Fibroblast of skin of left biceps (primary cell): ENCODE data around the gene MDM1.

ENCODE experiments used
- DNase-seq, 2 experiments: peaks; one replicate each; pipeline ENCODE4 v3.0.0-alpha.2; 2013; ENCODE audit warnings: low read depth in 2 of 2

Gene MDM1, protein sequence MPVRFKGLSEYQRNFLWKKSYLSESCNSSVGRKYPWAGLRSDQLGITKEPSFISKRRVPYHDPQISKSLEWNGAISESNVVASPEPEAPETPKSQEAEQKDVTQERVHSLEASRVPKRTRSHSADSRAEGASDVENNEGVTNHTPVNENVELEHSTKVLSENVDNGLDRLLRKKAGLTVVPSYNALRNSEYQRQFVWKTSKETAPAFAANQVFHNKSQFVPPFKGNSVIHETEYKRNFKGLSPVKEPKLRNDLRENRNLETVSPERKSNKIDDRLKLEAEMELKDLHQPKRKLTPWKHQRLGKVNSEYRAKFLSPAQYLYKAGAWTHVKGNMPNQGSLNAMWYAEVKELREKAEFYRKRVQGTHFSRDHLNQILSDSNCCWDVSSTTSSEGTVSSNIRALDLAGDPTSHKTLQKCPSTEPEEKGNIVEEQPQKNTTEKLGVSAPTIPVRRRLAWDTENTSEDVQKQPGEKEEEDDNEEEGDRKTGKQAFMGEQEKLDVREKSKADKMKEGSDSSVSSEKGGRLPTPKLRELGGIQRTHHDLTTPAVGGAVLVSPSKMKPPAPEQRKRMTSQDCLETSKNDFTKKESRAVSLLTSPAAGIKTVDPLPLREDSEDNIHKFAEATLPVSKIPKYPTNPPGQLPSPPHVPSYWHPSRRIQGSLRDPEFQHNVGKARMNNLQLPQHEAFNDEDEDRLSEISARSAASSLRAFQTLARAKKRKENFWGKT

GRCh38 chr12:68331869-68332727 lies at the start of gene MDM1:
Gene MDM1 (minus strand): TSS chr12:68332362. CDS start chr12:68332245, 117 bp downstream.
- peak; percentile 95 for DNase-seq

GRCh38 chr12:68381476-68382219 lies 49.5 kb upstream of the MDM1 start:
- DNase-seq: no peak

- DNase-seq: no peak
Observed at GRCh38 chr12:68378872-68379606, 46.9 kb upstream of the MDM1 start.

DNA sequence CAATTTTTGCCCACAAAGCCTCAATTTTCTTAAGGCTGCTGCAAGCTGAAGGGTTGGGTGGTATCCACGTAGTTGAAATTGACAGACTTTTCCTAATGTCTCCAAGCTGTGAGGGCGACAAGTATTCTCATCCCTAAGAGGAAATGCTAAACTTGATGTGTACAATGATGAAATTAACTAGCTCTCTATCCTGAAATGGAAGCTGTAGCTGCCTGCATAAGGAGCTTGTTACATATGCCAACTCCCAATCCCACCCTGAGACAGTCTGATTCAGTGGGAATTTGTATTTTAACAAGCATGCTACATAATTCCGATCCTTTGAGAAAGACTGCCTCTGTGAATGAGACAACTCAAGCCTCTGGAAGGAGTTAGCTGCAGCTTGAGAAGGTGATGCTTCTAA lies 45.7 kb upstream of the MDM1 start:
- DNase-seq: no peak

- no peak for DNase-seq
Observed at GRCh38 chr12:68376901-68377300, 44.7 kb upstream of the MDM1 start.

- no peak for DNase-seq
Observed at GRCh38 chr12:68375756-68376695, 43.9 kb upstream of the MDM1 start.

DNA sequence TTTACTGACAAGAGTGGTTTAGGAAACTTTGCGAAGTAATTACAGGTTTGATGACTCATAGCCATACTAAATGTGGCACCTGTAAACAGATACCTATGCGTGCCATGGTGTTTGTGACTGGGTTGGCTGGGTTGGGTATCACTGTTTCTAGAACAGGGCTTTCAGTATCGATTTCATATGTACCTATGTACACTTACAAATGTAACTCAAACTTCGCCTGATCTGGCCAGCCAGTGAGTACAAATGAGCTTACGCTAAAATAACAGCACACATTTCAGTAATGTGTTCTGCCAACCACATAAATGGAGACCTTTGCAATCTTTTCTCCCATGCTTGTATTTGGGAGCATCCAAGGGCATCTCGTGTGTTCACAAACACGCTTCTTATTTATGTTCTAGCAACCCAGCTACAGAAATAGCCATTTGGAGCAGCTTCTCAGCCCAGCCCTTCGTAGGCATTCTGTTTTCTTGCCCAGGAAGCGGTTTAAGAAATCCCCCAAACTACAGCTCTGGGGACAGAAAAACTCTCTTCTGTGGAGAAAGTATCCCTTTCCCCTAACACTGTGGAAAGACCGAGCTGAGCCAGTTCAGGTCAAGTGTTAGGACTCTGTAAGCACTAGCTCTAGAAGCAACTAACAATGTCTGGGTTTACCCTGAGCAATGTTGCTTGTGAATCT lies 42.3 kb upstream of the MDM1 start:
- no peak for DNase-seq

DNA sequence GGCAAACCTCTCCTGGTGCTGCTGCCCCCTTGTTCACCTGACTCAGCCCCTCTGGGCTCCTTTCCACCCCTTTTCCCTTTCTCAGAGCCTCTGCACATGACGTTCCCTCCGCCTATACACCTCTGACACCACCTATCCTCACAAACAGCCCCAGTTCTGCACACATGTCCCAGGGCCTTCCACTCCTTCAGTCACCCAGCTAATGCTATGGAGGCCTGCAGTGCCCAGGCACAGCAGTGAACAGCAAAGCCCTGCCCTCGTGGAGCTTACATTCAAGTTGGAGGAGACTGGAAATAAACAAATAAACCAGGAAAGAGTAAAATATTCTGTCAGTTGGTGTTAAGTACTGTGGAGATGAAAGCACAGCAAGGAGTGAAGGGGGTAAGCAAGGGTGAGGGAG lies 38.5 kb upstream of the MDM1 start:
- no peak for DNase-seq

- DNase-seq: no peak
Observed at GRCh38 chr12:68370006-68370590, 37.9 kb upstream of the MDM1 start.

DNA sequence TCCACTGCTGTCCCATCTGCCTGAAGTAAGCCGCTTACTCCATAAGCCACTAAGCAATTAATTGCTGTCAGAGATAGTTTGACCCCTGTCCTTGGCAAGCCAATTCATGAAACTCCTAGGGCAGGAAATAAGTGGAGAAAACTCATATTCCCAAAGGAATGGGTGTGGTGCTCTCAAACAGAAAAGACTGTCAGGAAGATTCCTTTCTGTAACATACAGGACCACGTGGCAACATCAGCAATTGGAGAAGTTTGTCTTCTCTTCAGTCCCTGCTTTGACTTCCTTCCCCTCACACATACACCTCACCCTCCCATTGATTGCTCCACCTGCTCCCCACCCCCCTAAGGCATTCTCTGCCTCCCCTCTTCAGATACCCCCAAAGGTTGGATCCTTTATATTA lies 36.2 kb upstream of the MDM1 start:
- no peak for DNase-seq

GRCh38 chr12:68367903-68368302 lies 35.7 kb upstream of the MDM1 start:
- DNase-seq: no peak

- no peak for DNase-seq
Observed at GRCh38 chr12:68367116-68367515, 35.0 kb upstream of the MDM1 start.

- peak; percentile 89 for DNase-seq
Observed at GRCh38 chr12:68364893-68365725, 32.9 kb upstream of the MDM1 start.

DNA sequence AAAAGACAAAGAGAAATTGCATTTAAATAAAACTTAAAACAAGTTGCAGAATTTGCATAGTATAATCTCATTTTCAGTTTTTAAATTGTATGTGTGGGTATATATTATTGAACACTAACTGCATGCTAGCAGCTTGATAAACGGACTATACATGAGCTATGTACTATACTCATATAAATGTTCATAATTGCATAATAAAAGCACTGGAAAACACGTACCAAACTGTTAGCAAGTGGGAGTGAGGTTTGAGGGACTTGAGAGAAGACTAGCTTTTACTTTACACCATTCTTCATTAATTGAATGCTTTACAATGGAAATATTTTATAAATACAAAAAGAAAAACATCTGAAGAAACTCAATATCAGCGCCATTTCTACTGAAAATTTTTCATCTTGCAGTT lies 32.2 kb upstream of the MDM1 start:
- DNase-seq: no peak

DNA sequence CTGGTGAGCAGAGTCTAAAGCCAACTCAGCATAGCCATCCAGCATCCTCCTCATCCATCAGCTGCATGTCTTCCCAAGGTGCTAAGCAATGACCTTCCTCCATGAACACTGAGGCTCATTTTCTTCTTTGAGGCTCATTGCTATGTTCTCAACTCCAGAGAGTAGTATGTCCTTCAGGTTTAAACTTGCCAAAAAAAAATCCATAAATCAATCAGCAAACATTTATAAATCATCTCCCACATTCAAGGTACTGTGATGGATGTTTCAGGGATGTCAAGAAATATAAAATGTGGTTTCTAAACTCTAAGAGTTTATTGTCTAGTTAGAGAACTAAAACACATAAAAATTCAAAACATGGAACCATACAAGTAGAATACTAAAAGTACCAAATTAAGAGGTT lies 29.8 kb upstream of the MDM1 start:
- no peak for DNase-seq

GRCh38 chr12:68359674-68360073 lies 27.5 kb upstream of the MDM1 start:
- peak in 1 of 2 experiments; percentile 39 for DNase-seq

DNA sequence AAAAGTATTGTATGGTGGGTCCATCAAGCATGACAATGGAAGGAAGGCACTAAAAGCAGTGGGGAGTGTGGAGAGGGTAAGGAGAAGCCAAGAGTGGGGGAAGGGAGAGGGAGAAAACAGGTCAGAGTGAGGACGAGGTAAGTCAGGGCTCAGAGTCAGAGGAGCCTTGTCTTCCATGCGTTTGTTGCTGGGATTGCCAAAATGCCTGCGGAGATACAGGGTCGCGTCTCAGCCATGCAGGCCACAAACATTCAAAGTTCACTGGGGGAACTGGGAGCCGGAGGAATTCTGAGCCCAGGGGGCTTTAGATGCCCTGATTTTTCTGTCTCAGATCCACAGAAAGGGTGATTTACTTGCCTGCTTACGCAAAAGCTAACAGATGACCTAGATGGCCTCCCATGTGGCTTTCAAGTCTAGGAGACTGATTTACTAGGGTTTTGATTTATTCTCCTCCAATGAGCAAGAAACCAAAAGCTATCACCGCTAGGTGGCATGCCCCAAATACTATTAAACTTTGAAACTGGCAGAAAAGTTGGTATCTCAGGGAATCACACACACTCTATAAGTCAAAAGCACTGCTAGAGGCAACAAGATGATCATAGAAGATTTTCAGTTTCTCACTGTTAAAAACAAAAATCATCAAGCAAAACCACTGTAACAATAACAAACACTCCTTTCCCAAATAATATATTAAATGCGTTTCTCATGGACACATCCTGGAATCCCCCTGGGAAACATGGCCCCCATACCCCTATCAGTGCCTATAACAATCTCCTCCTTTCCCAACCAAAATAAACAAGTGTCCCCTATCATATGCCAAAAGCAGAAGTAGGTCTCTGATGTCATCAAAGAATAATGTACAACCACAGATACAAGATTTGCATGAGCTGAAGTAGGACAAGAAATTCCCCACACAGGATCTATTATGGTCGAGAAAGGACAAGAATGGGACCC lies 26.6 kb upstream of the MDM1 start:
- DNase-seq: peak; percentile 68 to 69
